ENCODE data around the gene RPP25L.
"Not testable (repeated sequence)": the region's sequence is repeated elsewhere in the genome, so short reads cannot be mapped to it uniquely, and the experiment has no call there.

Gene RPP25L

DNA sequence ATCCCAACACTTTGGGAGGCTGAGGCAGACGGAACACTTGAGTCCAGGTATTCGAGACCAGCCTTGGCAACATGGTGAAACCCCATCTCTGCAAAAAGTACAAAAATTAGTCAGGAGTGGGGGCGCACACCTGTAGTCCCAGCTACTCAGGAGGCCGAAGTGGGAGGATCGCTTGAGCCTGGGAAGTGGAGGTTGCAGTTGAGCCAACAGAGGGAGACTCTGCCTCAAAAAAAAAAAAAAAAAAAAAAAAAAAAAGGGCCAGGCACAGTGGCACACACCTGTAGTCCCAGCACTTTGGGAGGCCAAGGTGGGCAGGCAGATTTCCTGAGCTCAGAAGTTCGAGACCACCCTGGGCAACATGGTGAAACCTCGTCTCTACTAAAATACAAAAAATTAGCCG, 27.4 kb upstream of the RPP25L start:
- DNase-seq: not testable (repeated sequence)

DNA sequence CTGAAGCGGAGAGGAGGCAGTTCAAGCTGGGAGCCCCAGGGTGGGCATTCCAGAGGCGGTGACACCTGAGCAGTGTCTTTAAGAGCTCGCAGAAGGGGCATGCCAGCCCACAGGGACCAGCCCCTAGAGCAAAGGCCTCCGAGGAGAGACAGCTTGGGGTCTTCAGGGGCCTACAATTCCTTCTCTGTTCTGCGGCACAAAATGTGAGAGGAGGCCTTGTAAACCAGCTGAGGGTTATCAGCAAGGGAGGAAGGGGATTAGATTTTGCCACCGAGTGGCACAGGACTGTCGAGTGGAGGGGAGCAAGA, 26.2 kb upstream of the RPP25L start:
- DNase-seq: no peak

GRCh38 chr9:34637356-34638137, 25.6 kb upstream of the RPP25L start, which contains the start of gene SIGMAR1:
Gene SIGMAR1, minus strand, starts transcription at chr9:34637787. Its CDS starts 90 bp downstream, at chr9:34637697.
- peak; percentile 96 for DNase-seq

GRCh38 chr9:34636791-34637355, 25.0 kb upstream of the RPP25L start:
- no peak for DNase-seq

GRCh38 chr9:34635556-34635955, 23.7 kb upstream of the RPP25L start:
- DNase-seq: no peak

DNA sequence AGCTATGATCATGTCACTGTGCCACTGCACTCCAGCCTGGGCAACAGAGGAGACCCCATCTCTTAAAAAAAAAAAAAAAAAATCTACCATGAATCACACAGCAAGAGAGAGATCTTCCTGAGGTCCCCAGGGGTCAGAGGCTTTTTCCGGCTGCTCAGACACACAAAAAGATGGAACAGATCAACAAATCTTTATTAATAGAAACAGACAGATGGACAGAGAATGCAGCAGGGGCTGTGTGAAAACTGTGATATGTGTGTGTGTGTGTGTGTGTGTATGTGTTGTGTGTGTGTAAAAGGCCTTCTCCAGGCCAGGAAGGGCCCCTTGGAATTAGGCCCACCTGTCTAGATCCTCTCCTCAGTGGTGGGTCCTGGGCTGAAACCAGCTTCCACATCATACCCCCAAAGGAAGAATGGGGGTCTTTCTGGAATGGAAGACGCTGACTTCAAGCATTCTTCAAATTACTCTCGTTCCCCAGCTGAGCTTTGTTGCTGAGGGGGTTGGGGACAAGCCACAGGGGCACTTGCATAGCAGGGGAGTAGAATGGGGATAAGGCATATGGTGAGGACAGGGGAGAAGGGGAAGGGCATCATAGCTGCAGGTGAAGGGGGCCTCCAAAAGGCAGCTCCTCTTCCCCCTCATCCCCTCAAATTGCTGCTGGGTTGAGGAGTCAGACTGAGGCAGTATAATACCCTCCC, 22.8 kb upstream of the RPP25L start:
- no peak for DNase-seq

- peak; percentile 53 for DNase-seq
These were observed 22.1 kb upstream of the RPP25L start for GRCh38 chr9:34633851-34634550.

- DNase-seq: no peak
These were observed 21.3 kb upstream of the RPP25L start for GRCh38 chr9:34633166-34633565.

GRCh38 chr9:34630402-34631154, 18.7 kb upstream of the RPP25L start:
- no peak for DNase-seq

- no peak for DNase-seq
These were observed 17.6 kb upstream of the RPP25L start for GRCh38 chr9:34629491-34629808.

- peak; percentile 46 for DNase-seq
These were observed 17.0 kb upstream of the RPP25L start, which contains the start of gene ARID3C for GRCh38 chr9:34628656-34629490. Gene ARID3C, minus strand, starts transcription at chr9:34629066. Its CDS starts 1,052 bp downstream, at chr9:34628014.

DNA sequence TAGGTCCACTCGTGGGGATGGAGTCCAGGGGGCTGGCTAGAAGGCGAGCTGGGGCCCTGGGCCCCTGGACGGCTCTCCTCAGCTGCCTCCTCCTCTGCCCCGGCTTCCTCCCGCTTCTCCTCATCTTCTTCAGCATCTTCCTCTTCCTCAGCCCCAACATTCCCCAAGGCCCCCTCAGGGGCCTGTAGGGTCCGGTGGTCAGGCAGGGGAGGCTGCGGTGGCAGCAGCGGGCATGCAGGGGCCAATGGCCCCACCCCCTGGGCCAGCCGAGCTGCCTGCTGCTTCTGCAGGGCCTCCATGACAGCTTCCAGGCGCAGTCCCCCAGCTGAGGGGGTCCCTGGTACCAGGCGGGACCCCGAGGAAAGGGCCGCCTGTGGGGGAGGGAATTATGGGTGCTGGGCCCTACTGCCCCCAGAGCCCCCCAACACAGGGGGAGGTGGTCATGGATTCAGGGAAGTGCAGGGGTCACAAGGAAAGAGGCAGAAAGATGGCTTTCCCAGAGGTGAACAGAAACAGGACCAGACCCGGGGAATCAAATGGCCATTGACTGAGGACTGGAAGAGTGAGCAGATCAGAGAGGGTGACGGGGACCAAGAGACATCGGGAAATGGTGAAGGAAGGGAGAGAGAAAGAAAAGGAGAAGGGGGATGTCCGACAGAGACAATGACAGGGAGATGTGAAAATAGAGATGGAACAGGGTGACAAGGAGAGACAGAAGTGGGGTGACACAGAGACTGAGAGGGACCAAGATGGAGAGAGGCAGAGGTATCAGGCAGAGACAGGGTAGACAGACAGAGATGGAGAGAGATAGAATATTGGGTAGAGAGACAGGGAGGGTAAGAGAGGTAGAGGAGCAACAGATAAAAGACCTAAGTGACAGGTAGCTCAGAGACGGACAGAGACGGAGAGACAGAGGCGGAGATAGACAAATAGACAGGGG, 16.1 kb upstream of the RPP25L start:
- DNase-seq: no peak

- no peak for DNase-seq
These were observed 13.2 kb upstream of the RPP25L start for GRCh38 chr9:34625186-34625486.

- peak; percentile 62 for DNase-seq
These were observed 12.7 kb upstream of the RPP25L start for GRCh38 chr9:34624475-34625185.

- peak; percentile 39 for DNase-seq
These were observed 11.7 kb upstream of the RPP25L start for GRCh38 chr9:34623374-34624235.

GRCh38 chr9:34620061-34620994, 8.4 kb upstream of the RPP25L start, which contains the start of gene DCTN3:
Gene DCTN3, minus strand, starts transcription at chr9:34620495. Its CDS starts 31 bp downstream, at chr9:34620464.
- peak; percentile 76 for DNase-seq

GRCh38 chr9:34615132-34615531, 3.2 kb upstream of the RPP25L start:
- DNase-seq: no peak
